Glomerular visceral epithelial cell (primary cell): ENCODE results near the gene CADM1.

Experiments
- DNase-seq: peaks from one replicate; pipeline ENCODE4 v3.0.0-alpha.2; 2016; ENCODE audit errors: extremely low spot score

The CADM1 gene

GRCh38 chr11:115279813-115280761 is 224.1 kb downstream of the CADM1 start:
- no peak for DNase-seq

GRCh38 chr11:115276799-115277198 is 227.4 kb downstream of the CADM1 start:
- no peak for DNase-seq

GRCh38 chr11:115276191-115276590 is 228.0 kb downstream of the CADM1 start:
- DNase-seq, result no peak

DNA sequence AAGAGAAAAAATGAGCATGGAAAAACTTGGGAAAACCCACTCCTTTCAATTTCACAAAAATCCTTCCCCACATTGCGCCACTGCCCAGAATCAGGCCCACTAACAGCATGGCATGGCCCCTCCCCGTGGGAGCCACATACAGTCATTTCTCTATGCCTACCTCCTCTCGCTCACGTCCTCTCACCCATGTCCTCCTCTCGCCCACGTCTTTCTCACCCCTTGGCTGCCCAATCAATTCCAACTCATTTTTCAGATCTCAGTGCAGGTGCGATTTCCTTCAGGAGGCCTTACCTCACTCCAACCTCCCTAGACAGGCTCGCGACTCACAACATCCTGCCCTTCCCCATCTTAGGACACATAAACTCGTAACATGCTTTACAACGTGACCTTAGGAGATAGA is 229.2 kb downstream of the CADM1 start:
- DNase-seq, result no peak

DNA sequence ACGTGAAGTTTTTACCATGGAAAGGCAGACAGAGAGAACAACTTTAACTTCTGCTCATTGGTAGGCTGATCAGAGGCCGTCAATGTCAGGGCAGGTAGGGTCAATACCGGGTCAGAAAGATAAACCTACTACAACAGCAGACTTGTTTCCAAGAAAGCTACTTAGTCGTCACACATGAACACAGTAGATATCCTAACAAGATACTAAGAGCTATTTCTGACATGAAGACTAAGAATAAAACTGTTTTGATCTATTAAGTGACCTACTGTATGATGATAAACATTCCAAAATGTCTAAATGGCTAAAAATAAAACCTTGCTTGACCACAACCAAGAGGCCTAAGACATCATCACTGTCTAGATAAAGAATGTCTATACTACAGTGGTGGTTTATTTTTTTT is 231.3 kb downstream of the CADM1 start:
- no peak for DNase-seq

DNA sequence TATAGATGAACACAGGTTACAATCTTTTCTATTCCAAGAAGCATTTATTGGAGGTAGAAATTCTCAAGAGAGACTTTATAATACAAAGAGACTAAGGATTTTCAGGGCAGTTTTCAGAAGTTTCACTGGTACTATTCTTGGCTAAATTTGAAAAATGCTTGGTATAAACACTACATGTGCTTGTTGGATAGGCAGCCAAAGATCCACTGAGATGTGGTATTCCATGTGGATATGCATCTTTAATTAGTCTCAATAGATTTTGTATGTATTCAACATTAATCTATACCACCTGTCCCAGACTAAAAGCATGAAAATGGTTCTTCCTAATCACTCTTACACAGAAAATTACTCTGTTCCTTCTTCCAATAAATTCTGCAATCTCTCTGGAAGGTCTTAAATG is 232.6 kb downstream of the CADM1 start:
- no peak for DNase-seq

- DNase-seq, result no peak
Observed at GRCh38 chr11:115269191-115269950, 234.8 kb downstream of the CADM1 start.

- no peak for DNase-seq
Observed at GRCh38 chr11:115267871-115268270, 236.3 kb downstream of the CADM1 start.

DNA sequence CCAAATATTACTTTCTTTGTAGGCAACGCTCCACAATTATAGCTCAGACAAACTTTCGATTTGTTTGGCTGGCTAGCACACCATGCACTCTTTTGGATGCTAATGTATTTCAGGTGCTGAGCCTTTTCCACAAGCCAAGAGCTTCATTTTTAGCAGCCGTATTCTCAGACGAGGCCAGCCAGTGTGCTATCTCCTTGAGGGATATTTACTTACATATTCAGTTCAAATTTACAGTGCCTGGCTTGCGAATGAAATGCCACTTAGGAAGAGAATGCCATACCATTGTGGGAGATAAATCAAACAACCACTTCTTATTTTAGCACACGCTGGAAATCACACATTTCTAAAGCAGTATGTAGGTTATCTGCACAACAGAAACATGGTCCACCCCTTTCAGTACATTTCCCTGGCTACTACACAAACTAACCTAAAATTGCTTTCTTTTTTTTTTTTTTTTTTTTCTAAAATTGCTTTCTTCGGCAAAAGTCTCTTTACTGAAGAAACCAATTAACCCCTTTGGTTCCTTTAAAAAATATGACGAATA is 236.9 kb downstream of the CADM1 start:
- DNase-seq, result no peak

GRCh38 chr11:115266066-115266639 is 238.1 kb downstream of the CADM1 start:
- no peak for DNase-seq

GRCh38 chr11:115263799-115264656 is 240.2 kb downstream of the CADM1 start:
- no peak for DNase-seq

GRCh38 chr11:115258216-115258615 is 246.0 kb downstream of the CADM1 start:
- no peak for DNase-seq

GRCh38 chr11:115257678-115258077 is 246.5 kb downstream of the CADM1 start:
- no peak for DNase-seq

- DNase-seq, result no peak
Observed at GRCh38 chr11:115257270-115257669, 246.9 kb downstream of the CADM1 start.

- DNase-seq, result no peak
Observed at GRCh38 chr11:115256397-115257197, 247.6 kb downstream of the CADM1 start.

DNA sequence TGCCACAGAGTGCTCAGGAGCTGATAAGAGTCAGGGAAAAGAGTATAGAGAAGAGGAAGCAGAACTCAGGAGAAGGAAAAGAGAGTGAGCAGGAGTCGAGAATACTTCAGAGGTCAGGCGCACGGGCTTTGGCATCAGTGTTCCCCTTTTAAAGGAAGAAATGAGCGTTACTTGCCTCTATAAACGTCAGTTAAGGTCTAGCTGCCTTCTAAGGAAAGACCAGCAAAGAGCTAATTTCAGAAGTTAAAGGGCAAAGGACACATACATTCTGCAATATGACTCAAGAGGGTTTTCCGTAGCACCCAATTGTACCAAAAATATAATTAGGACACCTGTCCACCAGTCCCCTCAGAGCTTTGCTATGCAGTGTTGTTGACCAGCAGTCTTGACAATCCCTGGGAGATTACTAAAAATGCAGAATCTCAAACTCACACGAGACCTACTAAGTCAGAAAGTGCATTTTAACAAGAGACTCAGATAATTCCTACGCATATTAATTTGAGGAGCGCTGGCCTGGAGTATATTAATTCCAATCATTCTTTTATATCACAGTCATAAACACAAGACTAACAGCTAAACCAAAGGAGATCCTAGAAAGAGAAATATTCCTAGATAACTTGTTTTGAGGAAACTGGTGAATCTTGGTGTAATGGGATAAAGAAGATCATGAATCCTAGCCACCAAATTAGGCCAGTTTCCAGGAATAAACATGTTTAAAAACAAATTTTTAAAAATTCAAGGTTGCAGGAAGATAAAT is 249.0 kb downstream of the CADM1 start:
- no peak for DNase-seq

GRCh38 chr11:115251126-115251525 is 253.1 kb downstream of the CADM1 start:
- DNase-seq, result no peak

- no peak for DNase-seq
Observed at GRCh38 chr11:115249061-115249578, 255.1 kb downstream of the CADM1 start.

GRCh38 chr11:115247953-115248352 is 256.3 kb downstream of the CADM1 start:
- DNase-seq, result no peak
